ENCODE data around the gene MOXD1.
"Not testable (repeated sequence)": the region's sequence is repeated elsewhere in the genome, so short reads cannot be mapped to it uniquely, and the experiment has no call there.

DNA sequence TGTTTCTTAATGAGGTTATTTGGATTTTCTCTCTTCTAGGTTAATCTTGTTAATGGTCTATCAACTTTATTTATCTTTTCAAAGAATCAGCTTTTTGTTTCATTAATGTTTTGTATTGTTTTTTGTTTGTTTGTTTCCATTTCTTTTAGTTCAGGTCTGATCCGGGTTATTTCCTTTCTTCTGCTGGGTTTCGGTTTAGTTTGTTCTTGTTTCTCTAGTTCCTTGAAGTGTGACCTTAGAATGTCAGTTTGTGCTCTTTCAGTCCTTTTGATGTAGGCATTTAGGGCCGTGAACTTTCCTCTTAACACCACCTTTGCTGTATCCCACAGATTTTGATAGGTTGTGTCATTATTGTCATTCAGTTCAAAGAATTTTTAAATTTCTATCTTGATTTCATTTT, 49.3 kb downstream of the MOXD1 start:
- TF ChIP-seq SP1 (IDR thresholded peaks at IDR 0.05; ENCODE audit: low read depth); EZH2 (IDR thresholded peaks at IDR 0.05); EZH2phosphoT487 (IDR thresholded peaks at IDR 0.05; ENCODE audit: borderline replicate concordance); POLR2AphosphoS5 (IDR thresholded peaks at IDR 0.05; ENCODE audit: low read depth, low read length); REST (IDR thresholded peaks at IDR 0.05; ENCODE audit: low read depth): not testable (repeated sequence)
- TF ChIP-seq, protein P1, sequence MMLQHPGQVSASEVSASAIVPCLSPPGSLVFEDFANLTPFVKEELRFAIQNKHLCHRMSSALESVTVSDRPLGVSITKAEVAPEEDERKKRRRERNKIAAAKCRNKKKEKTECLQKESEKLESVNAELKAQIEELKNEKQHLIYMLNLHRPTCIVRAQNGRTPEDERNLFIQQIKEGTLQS (IDR thresholded peaks at IDR 0.05): not testable (repeated sequence)
- TF ChIP-seq, protein P2, sequence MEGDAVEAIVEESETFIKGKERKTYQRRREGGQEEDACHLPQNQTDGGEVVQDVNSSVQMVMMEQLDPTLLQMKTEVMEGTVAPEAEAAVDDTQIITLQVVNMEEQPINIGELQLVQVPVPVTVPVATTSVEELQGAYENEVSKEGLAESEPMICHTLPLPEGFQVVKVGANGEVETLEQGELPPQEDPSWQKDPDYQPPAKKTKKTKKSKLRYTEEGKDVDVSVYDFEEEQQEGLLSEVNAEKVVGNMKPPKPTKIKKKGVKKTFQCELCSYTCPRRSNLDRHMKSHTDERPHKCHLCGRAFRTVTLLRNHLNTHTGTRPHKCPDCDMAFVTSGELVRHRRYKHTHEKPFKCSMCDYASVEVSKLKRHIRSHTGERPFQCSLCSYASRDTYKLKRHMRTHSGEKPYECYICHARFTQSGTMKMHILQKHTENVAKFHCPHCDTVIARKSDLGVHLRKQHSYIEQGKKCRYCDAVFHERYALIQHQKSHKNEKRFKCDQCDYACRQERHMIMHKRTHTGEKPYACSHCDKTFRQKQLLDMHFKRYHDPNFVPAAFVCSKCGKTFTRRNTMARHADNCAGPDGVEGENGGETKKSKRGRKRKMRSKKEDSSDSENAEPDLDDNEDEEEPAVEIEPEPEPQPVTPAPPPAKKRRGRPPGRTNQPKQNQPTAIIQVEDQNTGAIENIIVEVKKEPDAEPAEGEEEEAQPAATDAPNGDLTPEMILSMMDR (IDR thresholded peaks at IDR 0.05 in 2 of 3, conservative IDR thresholded peaks at IDR 0.05 in 1 of 3; ENCODE audit: borderline replicate concordance in 1 of 3, insufficient read depth in 1 of 3, low read depth in 2 of 3, low read length in 2 of 3): not testable (repeated sequence)

All from HCT116 (cell line).